Measurements from ENCODE around the gene ACBD7. TPM values are rescaled to one million over a fixed set of nuclear protein-coding genes. Genes with fewer than 3 reads are reported as not detected.

ACBD7 gene
- total and polyA plus RNA-seq, 2 of the 8 experiments (the other 6 are each of a cell fraction or from before 2014, with no cell fraction given): 9.0 to 17.8 TPM

DNA sequence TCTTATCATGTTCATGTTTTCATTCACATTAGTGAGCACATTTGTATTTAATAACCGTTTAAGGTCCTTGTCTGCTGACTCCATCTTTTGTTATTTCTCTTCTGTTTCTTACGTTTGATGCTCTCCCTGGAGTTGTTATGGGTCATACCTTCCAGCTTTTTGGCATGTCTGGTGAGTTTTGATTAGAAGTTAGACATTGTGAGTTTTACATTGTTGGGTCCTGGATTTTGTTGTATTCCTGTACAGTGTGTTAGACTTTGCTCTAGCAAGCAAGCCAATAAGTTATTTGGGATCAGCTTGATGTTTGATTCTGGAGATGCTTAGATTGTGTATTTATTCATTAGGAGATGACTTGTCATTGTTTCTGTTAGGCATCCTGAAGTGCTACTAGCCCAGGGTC lies 27.9 kb downstream of the ACBD7 start:
- H2BK12ac ChIP-seq (ENCODE audit: low read depth, low read length): no peak overlapping the region
- no peaks in the 10 kb centered on the region for H3K79me1 ChIP-seq (ENCODE audit: low read depth, low read length)
- H3K56ac ChIP-seq (replicated peaks; ENCODE audit: insufficient read length, low read depth, low read length): no peak overlapping the region
- H4K91ac ChIP-seq (replicated peaks; ENCODE audit: insufficient read length, low read length): no peak overlapping the region
- H3K9me3 ChIP-seq (ENCODE audit: insufficient read depth in 2 of 2, low read depth in 1 of 2, low read length in 1 of 2): peaks cover 0 to 4% of the 10 kb centered on the region in 2 experiments; a peak in 1 of 4 replicates
- H4K8ac ChIP-seq (ENCODE audit: extremely low read depth, insufficient read depth, low read length): no peak overlapping the region
- ChIA-PET POLR2A (ENCODE audit: partially characterized antibody) (no interaction called here), CTCF (ENCODE audit: partially characterized antibody) (no interaction called here)
- no peaks in the 10 kb centered on the region for H3K4me1 ChIP-seq (replicated peaks in 1 of 4; ENCODE audit: control insufficient read depth in 3 of 4, insufficient read depth in 4 of 4, low read length in 3 of 4)
- no peaks in the 10 kb centered on the region for H3K23me2 ChIP-seq (ENCODE audit: low read depth, low read length)
- no peak overlapping the region for H4K5ac ChIP-seq (ENCODE audit: insufficient read length, low read depth, low read length)
- H2BK20ac ChIP-seq (ENCODE audit: low read length): no peak overlapping the region
- no peaks in the 10 kb centered on the region for H3K79me2 ChIP-seq (ENCODE audit: control insufficient read depth in 1 of 2, insufficient read depth in 2 of 2, low read length in 2 of 2)
- H3K4ac ChIP-seq (replicated peaks; ENCODE audit: insufficient read length, low read depth, low read length): no peak overlapping the region
- H2BK15ac ChIP-seq (ENCODE audit: low read length): no peak overlapping the region
- H2AFZ ChIP-seq (ENCODE audit: low read length): no peak overlapping the region
- no peaks in the 10 kb centered on the region for H4K20me1 ChIP-seq (replicated peaks in 1 of 2; ENCODE audit: control insufficient read depth in 1 of 2, insufficient read depth in 2 of 2, low read length in 2 of 2)
- no peaks in the 10 kb centered on the region for H3K36me3 ChIP-seq (ENCODE audit: control insufficient read depth in 2 of 4, insufficient read depth in 4 of 4, low read length in 3 of 4)
- H2AK5ac ChIP-seq (ENCODE audit: low read depth, low read length): no peak overlapping the region
- no peak overlapping the region for H3K4me2 ChIP-seq (ENCODE audit: insufficient read depth in 1 of 2, low read depth in 2 of 2, low read length in 2 of 2)
- FAIRE-seq (no peak), DNase-seq (ENCODE audit: low read depth in 1 of 2, low spot score in 2 of 2) (no peak)
- H2BK120ac ChIP-seq (replicated peaks; ENCODE audit: low read depth, low read length): no peak overlapping the region
- H3K27ac ChIP-seq (ENCODE audit: low read depth, low read length): no peak overlapping the region
- H3K4me3 ChIP-seq (ENCODE audit: extremely low read depth in 1 of 4, insufficient read depth in 2 of 4, low read depth in 3 of 4, low read length in 4 of 4): no peak overlapping the region
- H3K23ac ChIP-seq (ENCODE audit: insufficient read length): no peak overlapping the region
- H3K9ac ChIP-seq (replicated peaks in 1 of 4; ENCODE audit: extremely low read depth in 1 of 4, low read depth in 3 of 4, low read length in 3 of 4): no peak overlapping the region
- no peak overlapping the region for H3K18ac ChIP-seq (ENCODE audit: extremely low read depth, low read length)
- H3K14ac ChIP-seq (ENCODE audit: insufficient read length): no peak overlapping the region
- H3K27me3 ChIP-seq (replicated peaks in 1 of 4; ENCODE audit: control insufficient read depth in 3 of 4, extremely low read depth in 1 of 4, insufficient read depth in 3 of 4, low read length in 3 of 4): no peaks in the 10 kb centered on the region
- H2BK5ac ChIP-seq (ENCODE audit: low read depth, low read length): no peak overlapping the region
- 78% methylated on average over 2 of the region's 2 CpGs; no CpG with 5 or more reads in 1 of the 2 experiments for WGBS, 2 experiments (ENCODE audit: extremely low coverage in 1 of 2, insufficient coverage in 1 of 2, insufficient read length in 1 of 2, insufficient replicate concordance in 2 of 2, low coverage in 1 of 2, low lambda C conversion rate in 2 of 2, missing lambda C conversion rate in 1 of 2)
- TF ChIP-seq POLR2A (IDR thresholded peaks at IDR 0.05; ENCODE audit: control extremely low read depth in 1 of 2, low read depth in 2 of 2, low read length in 2 of 2) (no peak), HDAC6 (IDR thresholded peaks at IDR 0.05; ENCODE audit: low read depth, low read length) (no peak), EP300 (IDR thresholded peaks at IDR 0.05; ENCODE audit: borderline replicate concordance in 1 of 2, low read depth in 2 of 2, low read length in 2 of 2) (no peak), RBBP5 (IDR thresholded peaks at IDR 0.05; ENCODE audit: borderline replicate concordance, low read depth, low read length) (no peak), SIN3A (conservative IDR thresholded peaks at IDR 0.05 in 1 of 2, IDR thresholded peaks at IDR 0.05 in 1 of 2; ENCODE audit: low read depth in 1 of 2, low read length in 2 of 2) (no peak), GTF2F1 (IDR thresholded peaks at IDR 0.05; ENCODE audit: borderline replicate concordance, low read depth, low read length) (no peak), MAFK (IDR thresholded peaks at IDR 0.05; ENCODE audit: low read depth, low read length) (no peak)
- TF ChIP-seq, protein P1, sequence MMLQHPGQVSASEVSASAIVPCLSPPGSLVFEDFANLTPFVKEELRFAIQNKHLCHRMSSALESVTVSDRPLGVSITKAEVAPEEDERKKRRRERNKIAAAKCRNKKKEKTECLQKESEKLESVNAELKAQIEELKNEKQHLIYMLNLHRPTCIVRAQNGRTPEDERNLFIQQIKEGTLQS (IDR thresholded peaks at IDR 0.05; ENCODE audit: insufficient read depth, low read depth, low read length): no peak

Measured in H1 (cell line).